GM18907 (cell line): ENCODE data around the gene FNDC5.

Source experiments
- ATAC-seq: cut with Tn5 transposase; IDR thresholded peaks from one replicate; pipeline ENCODE4 v1.9.1; 2021; ENCODE audit warnings: mild to moderate bottlenecking, moderate library complexity; ENCODE audit not compliant: unreplicated experiment

The FNDC5 gene

DNA sequence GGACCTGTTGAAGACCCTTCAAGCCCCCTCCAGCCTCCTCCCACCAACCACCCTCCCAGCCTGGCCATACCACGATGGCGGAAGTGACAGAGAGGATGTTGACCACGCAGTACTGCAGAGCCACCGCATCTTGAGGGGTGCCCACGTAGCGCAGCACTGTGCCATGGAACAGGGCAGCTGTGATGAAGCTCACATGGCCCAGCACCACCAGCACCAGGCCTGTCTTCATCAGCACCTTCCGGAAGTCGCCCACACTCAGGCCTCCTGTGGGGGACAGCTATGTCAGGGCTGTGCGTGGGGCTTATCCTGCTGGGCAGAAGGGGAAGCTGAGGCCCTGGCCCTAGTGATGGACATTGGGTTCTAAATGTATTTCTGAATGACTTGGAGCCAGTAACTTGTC is 27.3 kb upstream of the FNDC5 start:
- ATAC-seq: no peak

DNA sequence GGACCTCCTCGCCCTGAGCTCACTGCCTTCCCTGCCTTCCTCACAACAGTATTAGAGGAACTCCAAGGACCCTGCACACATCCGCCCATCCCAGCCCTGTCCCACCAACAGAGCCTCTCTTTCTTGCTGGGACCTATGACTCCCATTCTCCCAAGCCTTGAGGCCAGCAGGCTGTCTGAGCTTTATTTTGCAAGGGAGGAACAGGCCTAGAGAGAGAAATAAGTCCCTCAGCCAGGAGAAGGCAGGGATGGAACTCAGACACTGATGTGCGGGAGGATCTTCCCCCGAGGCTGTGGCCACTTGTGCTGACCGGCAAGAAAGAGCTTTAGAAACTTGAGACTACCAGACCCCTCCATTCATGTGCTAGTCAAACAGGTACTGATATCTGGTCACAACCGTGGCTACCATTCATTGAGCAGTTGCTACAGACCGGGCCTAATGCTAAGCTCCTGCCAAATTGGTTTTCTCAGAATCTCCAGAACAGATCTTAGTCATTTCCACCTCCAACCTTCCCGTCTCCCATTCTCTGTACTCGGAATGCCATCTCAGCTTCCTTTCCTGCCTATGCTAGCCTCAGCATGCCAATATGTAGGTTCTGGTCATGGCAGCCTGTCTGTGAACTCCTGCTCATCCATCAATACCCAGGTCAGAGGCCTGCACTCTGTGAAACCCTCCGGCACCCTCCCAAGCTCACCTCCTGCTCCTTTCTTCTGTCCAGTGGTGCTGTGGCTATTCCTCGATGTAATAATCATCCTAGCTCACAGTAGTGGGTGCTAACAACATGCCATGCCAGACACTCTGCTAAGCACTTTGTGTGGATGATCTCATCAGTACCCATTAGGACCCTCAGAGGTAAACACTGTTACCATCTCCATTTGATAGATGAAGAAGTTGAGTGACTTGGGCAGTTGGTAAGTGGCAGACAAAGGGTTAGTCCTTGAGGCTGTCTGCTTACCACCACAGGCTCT is 26.7 kb upstream of the FNDC5 start:
- ATAC-seq: no peak

DNA sequence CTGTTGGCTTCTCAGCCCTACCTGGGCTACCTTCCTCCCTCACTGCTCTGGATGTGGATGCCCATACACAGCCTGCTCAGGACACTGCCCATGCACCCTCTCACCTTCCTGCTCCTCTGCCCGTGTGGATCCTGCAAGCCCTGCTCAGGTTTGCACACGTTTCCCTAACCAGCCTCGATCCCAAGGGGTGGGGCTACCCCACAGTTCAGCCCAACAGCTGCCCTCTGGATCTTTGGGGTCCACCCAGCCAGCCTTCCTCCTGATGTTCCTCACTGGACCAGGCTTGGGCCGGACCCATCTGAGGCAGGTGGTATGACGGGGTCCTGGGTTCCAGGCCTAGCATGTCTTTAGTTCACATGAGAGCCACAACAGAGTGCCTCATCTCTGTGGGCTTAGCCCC is 25.7 kb upstream of the FNDC5 start:
- ATAC-seq: no peak

DNA sequence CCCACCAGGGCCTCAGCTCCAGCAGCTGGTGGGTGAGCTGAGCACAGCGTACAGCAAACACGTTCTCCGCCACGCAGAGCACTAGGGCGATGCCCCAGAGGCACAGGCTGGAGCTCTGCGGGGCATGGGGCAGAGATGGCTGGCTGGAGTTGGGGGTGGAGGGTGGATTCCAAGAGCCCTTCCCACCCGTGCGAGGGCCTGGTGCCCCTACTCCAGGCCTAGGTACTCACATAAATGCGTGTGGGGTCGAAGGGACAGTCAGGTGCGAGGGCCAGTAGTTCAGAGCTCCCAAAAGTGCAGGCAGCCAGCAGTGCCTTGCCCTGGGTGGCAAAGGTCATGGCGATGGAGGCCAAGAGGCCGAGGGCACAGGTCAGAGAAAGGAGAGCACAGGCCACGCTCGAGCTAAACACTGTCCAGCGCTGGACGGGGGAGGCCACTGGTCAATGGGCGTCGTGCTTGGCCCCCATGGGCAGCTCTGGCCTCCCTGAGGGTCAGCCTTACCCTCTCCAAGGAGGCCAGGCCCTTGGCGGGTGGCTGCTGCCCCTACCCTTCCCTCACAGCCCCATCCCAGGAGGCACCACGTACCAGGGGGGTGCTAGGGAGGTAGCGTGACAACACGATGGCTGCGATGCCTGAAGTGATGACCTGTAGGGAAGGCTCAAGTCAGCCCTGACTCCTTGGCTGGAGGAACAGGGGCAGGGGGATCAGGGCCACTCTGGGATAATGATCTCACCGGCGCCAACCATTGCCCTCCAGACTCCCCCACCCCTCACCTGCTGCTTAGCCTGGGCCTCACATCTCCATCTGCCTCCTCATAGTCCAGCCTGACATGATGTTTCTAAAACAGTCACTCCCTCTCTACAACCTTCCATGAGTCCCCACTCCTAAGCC is 24.9 kb upstream of the FNDC5 start:
- no peak for ATAC-seq

DNA sequence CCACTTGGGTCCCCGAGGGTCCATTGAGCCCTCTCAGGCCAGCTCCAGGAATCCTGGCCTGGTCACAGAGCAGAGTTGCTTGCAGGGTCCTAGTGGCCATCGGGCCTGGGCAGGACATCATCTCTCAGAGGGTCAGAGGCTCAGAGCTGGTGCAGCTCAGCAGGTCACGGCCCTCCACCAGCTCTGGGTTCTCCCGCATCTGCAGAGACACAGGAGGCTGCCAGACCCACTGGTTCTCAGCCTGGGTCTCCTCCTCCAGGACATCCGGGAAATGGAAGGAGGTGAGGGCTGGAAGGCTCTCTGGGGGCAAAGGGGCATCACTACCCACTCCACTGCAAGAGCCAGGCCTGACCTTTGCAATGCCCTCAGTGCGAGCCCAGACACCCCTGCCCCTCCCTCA is 24.0 kb upstream of the FNDC5 start:
- no peak for ATAC-seq

DNA sequence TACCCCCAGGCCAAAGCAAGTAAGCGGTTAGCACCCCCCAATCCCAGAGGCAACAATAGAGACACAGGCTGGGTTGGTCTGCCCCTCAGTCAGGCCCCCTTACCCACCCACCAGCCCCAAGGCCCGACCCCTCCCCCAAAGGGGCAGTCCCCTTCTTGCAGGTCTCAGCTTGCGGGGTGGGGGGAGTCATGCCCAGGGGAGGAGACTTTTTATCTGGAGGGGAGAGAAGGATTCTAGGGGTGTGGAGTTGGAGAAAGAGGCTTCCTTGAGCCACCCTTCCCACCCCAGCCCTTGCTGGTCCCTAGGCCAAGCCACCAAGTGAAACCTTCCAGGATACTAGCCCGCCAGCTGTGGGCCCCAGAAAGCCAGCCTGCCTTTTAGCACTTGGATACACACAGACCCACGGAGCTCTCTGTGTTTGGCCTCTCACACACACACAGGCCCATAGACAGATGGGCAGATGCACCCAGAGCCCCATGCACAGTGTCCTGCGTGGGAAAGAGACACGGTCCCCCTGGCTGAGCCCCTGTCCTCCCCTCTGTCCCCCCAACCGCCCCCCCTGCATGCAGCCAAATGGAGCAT is 23.4 kb upstream of the FNDC5 start:
- ATAC-seq: no peak

DNA sequence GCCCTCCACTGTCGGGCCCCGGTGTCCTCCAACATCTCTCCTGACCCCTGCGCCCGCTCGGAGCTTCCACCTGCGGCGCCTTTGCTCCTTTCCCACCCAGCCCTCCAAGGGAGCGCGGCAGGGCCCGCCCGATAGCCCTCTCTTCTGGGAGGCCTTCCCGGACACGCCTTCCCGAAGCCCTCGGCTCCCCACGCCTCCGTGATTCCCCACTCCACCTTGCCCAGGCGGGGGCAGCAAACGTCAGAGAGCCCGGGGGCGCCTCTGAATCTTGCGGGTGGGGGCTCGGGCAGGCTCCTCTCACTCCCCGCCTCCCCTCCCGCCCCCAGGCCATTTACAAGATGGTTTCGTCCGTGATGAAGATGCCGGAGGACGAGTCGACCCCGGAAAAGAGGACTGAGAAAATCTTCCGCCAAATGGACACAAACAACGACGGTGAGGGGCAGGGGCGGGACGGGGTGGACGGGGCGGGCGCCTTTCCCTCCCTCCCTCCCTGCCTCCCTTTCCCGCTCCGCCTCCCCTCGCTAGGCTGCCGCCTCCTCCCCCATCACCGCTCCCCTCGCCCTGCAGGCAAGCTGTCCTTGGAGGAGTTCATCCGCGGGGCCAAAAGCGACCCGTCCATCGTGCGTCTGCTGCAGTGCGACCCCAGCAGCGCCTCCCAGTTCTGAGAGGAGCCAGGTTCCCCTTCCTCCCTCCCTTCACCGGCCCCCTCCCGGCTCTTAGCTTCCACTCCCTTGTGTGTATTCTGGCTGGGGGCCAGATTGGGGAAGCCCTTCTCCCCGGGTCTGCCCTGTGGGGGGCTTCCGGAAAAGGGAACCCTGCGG is 22.7 kb upstream of the FNDC5 start:
- ATAC-seq: no peak

DNA sequence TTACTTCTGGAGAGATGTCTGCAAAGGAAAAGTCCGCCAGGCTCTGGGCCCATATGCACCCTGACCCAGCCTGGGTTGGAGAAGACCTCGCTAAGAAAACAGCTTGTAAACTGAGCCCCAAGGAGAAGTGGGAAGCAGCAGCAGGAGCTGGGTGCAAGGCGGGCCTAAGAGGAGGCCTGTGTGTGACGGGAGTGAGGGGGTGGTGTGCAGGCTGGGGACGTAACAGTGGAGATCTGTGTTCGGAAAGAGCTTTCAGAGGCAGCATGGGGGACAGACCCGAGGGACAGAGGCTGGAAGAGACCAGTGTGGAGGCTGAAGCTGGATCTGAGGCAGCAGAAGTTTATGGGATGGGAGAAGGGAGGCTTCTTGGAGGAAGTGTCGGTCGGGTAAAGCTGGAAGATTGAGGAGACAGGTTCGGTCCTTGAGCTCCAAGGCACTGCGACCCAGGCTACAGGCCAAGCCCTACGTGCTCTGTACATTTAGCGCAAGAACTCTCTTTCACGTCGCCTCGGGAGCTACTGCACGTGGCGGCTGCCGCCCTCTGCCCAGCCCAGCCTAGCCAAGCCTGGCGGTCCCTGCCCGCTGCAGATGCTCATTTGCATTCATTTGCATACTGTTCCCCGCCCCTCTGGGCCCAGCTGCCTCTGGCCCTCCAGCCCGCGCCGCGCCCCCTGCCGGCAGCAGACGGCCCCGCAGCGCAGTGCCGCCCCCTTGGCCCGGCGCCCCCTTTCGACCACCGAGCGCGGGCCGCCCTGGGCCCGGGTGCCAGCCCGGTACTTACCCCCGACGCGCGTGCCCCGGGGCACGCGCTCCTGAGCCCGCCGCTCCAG is 21.9 kb upstream of the FNDC5 start:
- no peak for ATAC-seq

DNA sequence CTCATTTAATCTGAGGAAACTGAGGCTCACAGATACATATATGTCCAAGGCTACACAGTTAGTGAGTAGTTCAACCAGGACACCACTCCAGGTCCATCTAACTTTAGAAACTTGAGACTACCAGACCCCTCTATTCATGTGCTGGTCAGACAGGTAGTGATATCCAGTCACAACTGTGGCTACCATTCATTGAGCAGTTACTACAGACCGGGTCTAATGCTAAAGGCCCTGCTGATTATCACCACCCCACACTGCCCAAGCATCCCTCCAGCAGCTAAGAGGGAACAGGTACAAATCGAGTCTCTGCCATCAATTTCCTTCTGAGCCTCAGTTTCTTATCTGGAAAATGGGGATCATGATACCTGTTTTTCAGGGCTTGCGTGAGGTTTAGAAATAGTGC is 20.9 kb upstream of the FNDC5 start:
- ATAC-seq: no peak

DNA sequence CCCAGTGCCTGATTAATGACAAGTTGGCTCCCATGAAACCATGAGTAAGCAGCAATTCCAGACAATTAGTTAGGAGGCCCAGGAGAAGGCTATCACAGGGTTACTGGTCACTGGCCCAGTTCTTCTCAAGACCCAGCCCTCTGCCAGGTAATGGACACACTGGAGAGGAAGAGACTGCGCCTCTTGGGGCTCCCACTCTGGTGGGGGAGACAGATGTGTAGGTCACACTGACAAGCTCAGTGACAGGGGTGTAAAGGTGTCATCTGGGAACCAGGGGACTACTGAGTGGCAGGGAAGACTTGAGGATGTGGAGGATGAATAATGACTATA is 20.5 kb upstream of the FNDC5 start:
- ATAC-seq: no peak

DNA sequence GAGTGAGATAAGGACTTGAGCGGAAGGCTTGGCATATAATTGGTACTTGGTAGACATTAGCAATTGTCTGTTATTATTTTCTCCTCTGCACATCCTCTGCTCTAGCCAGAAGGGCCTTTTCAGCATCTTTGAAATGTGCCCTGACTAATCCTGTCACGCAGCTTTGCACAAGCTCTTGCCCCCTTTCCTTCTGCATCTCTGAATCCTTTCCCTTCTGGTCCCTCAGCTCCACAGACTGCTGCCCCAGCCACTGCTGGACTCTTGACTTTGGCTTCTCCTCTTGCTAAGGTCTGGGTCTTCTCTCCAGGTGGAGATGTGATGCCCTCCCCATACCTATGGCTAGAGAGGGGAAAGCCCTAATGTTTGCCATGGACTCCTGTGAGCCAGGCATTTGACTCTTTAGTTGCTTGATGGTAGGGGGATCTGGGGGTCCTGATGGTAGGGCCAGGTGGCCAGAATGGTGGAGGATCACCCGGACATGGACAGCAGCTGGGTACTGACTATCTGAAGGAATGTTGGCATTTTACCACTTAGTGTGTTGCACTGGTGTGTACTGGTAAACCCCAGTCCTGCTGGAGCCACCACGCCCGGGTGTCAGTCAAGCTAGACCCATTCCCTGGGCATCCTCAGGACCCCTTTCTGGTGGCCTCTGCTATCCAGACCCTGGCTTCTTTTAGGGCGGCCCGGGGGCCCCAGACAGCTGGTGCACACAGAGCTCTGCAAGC is 20.0 kb upstream of the FNDC5 start:
- ATAC-seq: no peak

DNA sequence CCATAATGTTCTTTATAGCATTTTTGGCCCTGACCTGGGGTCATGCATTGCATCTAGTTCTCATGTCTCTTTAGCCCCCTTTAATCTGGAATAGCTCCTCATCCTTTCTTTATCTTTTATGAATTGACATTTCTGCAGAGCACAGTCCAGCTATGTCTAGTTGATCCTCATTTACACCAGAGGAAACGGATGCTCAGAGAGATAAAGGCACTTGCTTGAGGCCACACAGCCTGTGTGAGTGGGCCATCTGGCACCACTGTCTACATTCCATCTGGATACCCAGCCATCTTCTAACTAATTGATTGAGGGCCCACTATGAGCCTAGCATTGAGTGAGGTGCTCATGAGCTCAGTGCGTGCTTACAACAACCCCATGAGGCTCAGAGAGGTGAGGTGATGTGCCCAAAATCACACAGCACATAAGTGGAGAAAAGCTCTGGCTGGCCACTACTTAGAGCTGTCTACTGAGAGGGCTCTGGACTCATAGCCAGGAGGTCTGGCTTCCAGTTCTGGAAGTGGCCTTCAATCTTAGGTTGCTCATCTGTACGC is 19.1 kb upstream of the FNDC5 start:
- ATAC-seq: no peak

DNA sequence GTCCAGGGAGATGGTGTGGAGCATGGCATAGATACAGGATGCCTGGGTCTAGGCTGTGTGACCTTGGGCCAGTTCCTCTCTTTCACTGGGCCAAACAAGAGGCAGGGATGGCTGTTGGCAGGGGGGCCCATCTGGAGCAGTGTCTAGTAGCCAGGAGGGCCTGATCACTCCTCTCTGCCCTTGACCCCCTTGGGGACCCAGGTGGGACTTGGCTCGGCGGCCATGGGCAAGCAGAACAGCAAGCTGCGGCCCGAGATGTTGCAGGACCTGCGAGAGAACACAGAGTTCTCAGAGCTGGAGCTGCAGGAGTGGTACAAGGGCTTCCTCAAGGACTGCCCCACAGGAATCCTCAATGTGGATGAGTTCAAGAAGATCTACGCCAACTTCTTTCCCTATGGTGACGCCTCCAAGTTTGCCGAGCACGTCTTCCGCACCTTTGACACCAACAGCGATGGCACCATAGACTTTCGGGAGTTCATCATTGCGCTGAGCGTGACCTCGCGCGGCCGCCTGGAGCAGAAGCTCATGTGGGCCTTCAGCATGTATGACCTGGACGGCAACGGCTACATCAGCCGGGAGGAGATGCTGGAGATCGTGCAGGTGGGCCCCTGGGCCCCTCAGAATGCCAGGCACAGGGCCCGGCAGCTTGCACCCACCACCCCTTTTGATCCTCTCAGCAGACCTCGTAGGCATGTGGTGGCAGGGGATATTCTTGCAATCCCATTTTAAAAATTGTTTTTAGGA is 18.1 kb upstream of the FNDC5 start:
- ATAC-seq: no peak

DNA sequence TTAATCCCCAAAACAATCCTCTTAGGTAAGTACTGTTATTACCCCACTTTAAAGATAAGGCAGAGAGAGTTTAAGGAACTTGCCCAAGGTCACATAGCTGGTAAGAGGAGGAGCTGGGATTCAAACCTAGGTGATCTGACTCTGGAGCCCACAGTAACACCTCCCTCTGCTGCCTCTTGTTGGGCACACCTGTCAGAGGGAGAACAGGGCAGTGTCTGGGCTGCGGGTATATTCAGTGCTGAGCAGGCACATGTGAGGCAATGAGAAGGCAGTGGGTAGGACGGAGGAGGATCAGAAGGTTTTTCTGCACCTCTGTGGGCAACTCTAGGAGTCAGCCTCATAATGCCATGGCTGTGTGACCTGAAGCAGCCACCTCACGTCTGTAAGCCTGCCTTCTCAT is 17.4 kb upstream of the FNDC5 start:
- no peak for ATAC-seq

DNA sequence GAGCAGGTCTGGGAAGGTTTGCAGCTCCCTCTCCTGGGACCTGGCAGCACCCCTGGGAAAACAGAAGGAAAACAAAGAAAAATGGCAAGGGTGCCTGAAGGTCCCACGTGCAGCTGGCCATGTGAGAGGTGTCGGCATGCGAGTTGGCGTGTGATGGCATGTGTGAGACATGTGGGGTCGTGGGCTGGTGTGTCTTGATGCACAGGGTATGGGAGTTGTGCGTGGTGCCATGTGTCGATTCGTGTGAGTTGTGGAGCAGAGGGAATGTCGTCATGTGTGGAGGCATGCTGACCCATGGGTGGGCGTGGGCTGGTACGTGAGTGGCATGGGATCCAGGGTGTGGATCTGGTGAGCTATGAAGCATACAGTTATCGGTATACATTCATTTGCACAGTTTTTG is 16.9 kb upstream of the FNDC5 start:
- ATAC-seq: no peak

DNA sequence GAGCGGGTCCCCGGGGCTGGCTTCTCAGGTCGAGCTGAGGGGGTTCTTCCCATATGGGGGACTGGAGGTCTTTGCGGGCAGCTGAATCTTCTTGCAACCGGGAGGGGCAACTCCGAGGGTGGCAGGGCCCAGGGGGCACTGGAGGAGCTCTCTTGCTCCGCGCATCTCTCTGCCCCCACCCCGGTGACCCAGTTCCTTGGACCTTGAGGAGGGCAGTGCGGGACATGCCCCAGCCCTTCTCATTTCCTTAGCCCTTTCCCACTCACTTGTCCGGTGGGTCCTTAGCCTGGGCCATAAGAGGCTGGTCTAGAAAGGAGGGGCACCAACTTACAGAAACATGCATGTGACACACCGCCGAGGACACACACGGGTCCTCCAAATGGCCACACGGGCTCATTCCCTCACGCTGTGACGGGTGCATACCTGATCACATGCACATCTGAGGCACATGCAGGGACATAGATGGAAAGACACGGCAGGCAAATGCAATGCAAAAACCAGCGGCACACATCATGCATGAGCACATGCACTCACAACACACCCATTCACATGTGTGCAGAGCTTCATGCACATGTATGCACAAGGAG is 16.2 kb upstream of the FNDC5 start:
- ATAC-seq: no peak

DNA sequence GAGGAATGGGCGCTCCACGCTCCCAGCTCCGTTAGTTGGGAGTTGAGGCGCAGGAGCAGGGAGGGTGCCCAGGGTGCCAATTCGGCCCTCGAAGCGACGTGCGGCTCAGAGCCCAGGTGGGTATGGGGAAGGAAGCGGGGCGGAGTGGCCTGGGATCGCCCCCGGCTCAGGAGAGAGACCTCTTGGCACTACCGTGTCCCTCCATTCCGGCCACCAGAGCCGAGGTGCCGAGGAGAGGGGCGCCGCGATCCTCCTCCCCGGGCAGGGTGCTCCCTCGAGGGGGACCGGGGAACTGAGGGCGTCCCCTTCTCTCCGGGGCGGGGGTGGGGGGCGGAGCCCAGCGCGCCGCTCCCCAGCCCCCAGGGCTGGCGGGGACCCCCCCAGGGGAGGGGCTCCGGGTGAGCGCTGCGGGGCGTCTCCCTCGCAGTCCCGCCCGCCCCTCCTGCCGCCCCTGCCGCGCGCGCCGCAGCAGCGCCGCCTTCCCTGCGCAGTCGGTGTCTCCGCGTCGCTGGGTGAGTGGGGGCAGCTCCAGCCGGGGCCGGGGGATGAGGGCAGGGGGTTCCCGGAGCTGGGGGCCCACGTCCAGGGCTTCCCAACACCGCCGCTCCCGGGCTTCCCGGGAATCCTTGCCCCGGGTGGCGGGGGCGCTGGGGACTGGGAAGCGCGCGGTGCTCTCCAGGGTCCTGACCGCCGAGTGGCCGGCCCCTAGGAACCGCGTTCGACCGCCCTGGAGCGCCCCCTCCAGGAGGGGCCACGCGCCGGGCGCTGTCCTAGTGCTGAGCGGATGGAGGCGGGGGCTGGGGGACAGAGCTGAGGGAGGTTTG is 15.5 kb upstream of the FNDC5 start, which contains the start of gene HPCA:
TSS of gene HPCA (plus strand) at position 488 of the 824 bp plus-strand sequence. CDS start 2,408 bp downstream, outside the sequence.
- ATAC-seq: no peak
